ENCODE measurements around the gene ARHGAP22. TPM values are rescaled to one million over a fixed set of nuclear protein-coding genes. Genes with fewer than 3 reads are reported as not detected.

Gene ARHGAP22
- total RNA-seq, 1 experiment from 2014 or later = 0.53 TPM

GRCh38 chr10:48468866-48469511 is 135.9 kb downstream of the ARHGAP22 start:
- H3K9me3 ChIP-seq (replicated peaks) = no peaks in the 10 kb centered on the region
- DNase-seq (ENCODE audit: low read depth in 1 of 2, low spot score in 2 of 2) = peak in 1 of 2 experiments; percentile 28
- no peak overlapping the region for H3K27ac ChIP-seq
- H3K4me3 ChIP-seq = no peak overlapping the region
- no peaks in the 10 kb centered on the region for H3K36me3 ChIP-seq
- H3K27me3 ChIP-seq (replicated peaks) = no peaks in the 10 kb centered on the region
- H3K4me1 ChIP-seq (replicated peaks) = no peaks in the 10 kb centered on the region

GRCh38 chr10:48468130-48468790 is 136.6 kb downstream of the ARHGAP22 start:
- no peaks in the 10 kb centered on the region for H3K4me1 ChIP-seq (replicated peaks)
- no peak overlapping the region for H3K27ac ChIP-seq
- no peak overlapping the region for H3K4me3 ChIP-seq
- peak in 1 of 2 experiments; percentile 23 for DNase-seq (ENCODE audit: low read depth in 1 of 2, low spot score in 2 of 2)
- H3K27me3 ChIP-seq (replicated peaks) = no peaks in the 10 kb centered on the region
- no peaks in the 10 kb centered on the region for H3K9me3 ChIP-seq (replicated peaks)
- no peaks in the 10 kb centered on the region for H3K36me3 ChIP-seq

DNA sequence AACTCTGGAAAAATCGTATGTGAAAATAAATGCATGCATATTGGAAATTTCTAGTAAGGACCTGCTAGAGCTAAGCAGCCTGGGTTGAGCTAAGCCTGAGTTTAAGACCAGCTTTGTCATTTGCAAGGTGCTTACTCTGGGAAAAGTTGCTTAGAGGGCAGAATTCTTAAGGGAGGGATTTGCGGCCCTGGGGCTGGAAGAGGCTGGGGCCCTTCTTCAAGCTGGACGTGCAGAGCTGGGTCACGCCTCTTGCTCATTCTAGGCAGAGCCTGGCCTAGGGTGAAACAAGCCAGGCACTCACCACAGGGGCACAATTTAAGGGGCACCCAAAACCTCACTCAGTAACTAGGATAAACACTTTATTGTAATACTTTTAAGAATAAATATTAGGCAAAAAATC is 137.2 kb downstream of the ARHGAP22 start:
- H3K36me3 ChIP-seq = no peaks in the 10 kb centered on the region
- no peaks in the 10 kb centered on the region for H3K4me1 ChIP-seq (replicated peaks)
- peak in 1 of 2 experiments; percentile 30 for DNase-seq (ENCODE audit: low read depth in 1 of 2, low spot score in 2 of 2)
- H3K9me3 ChIP-seq (replicated peaks) = no peaks in the 10 kb centered on the region
- H3K27ac ChIP-seq = no peak overlapping the region
- H3K4me3 ChIP-seq = no peak overlapping the region
- no peaks in the 10 kb centered on the region for H3K27me3 ChIP-seq (replicated peaks)

DNA sequence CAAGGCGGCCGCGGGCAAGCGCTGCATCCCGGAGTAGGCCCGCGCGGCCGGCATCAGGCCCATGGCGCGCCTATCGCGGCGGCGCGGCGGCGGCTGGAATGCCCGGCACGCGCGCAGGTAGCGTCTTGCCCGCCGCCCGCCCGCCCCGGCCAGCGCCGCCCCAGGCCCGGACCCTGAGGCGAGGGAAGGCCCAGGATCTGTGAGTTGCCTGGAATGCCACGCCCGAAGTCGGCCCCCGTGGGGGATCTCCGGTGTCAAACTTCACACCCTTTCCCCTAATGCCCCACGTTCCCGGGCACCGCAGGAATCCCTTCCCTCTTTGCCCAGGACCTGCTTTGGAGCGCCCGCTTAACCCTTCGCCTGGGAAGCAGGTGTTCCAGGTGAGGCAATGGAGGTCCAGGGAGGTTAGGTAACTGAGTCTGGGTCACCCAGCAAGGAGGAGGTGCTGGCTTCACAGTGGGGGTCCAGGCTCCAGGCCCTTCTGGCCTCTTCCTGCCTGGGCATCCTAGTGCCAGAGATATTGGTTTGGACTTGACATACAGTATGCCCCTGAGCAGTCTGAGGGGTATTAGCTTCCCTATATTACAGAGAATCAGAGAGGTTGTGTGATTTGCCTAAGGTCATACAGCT is 138.1 kb downstream of the ARHGAP22 start:
- Histone ChIP-seq H3K9me3 (replicated peaks) (no peaks in the 10 kb centered on the region), H3K4me1 (replicated peaks) (no peaks in the 10 kb centered on the region)
- DNase-seq (ENCODE audit: low read depth in 1 of 2, low spot score in 2 of 2) = peak in 1 of 2 experiments; percentile 43

DNA sequence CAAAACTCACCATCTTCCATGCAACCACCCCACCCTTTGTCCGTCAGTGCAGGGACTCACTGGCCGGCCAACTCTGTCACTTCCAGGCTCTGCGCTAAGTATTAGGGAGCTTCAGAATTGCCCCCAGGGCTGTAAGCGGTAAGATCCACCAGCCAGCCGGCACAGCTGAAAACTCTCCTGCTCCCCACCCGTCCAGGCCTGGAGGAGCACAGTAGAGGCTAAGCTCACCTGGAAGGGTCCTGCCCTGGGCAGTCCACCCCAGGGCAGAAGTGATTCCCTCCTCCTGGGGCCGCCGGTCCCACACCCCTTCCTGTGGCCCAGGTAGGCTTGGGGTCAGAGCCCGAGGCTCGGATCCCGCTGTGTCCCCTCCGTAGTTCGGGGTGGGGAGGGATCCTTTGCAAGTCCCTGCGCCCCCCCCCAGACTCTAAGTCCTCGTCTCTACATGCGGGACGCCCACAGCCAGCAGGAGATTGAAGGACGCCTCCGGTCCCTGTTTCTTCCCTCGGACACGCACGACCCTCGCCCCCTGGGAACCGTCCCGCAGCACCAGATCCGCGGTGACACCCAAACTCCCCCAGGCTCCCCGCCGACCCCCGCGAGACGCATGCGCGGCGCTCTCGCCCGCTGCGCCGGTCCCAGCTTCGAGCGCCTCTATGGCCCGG is 138.9 kb downstream of the ARHGAP22 start:
- no peaks in the 10 kb centered on the region for H3K27me3 ChIP-seq (replicated peaks)
- DNase-seq (ENCODE audit: low read depth in 1 of 2, low spot score in 2 of 2) = peak in 1 of 2 experiments; percentile 39
- H3K9me3 ChIP-seq (replicated peaks) = no peaks in the 10 kb centered on the region
- H3K27ac ChIP-seq = no peak overlapping the region
- H3K36me3 ChIP-seq = no peaks in the 10 kb centered on the region
- no peaks in the 10 kb centered on the region for H3K4me1 ChIP-seq (replicated peaks)
- no peak overlapping the region for H3K4me3 ChIP-seq

More for the DNA sequence above, 138.1 kb downstream of the ARHGAP22 start:
- Histone ChIP-seq H3K36me3 (no peaks in the 10 kb centered on the region), H3K27ac (no peak overlapping the region), H3K27me3 (replicated peaks) (no peaks in the 10 kb centered on the region), H3K4me3 (no peak overlapping the region)

DNA sequence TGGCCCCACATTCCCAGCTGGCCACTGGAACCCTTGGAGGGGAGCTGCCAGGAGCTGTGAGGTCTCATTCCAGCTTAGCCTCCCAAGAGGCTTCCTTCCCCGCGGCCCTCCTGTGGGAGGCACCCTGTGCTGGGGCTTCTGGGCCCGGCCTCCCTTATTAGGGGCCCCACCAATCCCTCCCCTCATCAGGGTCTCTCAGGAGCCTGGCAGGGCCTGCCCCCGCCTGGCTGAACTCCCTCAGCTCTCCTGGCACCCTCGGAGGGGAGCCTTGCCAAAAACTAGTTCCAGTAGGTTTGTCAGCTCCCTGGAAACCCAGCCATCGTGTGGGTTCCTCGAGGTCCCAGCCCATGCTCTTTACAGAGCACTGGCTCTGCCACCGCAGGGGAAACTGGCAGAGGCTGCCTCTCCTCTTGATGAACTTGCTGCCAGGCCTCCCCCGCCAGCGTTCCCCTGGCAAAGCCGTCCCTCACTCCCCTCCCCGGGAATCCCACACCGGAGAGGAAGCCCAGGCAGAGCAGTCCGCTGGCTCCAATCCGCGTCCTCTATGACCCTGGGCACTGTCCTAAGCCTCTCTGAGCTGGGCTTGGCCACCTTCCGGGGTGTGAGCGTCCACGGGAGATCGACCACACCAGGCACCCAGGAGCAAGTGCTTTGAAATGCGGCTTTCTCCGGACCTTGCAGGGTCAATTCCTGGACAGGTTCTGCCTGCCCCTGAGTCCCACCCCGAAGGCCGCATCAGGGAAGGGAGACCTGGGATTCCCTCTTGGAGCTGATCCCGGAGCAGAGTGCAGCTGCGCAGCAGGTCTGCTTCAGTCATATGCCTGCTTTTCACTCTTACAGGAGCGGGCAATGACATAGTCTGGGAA is 139.8 kb downstream of the ARHGAP22 start:
- H3K4me1 ChIP-seq (replicated peaks) = no peaks in the 10 kb centered on the region

GRCh38 chr10:48464121-48464870 is 140.6 kb downstream of the ARHGAP22 start:
- DNase-seq (ENCODE audit: low read depth in 1 of 2, low spot score in 2 of 2) = peak in 1 of 2 experiments; percentile 32
- Histone ChIP-seq H3K27ac (no peak overlapping the region), H3K4me1 (replicated peaks) (no peaks in the 10 kb centered on the region), H3K36me3 (no peaks in the 10 kb centered on the region), H3K4me3 (no peak overlapping the region), H3K9me3 (replicated peaks) (no peaks in the 10 kb centered on the region), H3K27me3 (replicated peaks) (no peaks in the 10 kb centered on the region)

More for the DNA sequence above, 139.8 kb downstream of the ARHGAP22 start:
- no peak overlapping the region for H3K4me3 ChIP-seq
- H3K9me3 ChIP-seq (replicated peaks) = no peaks in the 10 kb centered on the region
- DNase-seq (ENCODE audit: low read depth in 1 of 2, low spot score in 2 of 2) = peak in 1 of 2 experiments; percentile 33
- no peak overlapping the region for H3K27ac ChIP-seq
- no peaks in the 10 kb centered on the region for H3K27me3 ChIP-seq (replicated peaks)
- H3K36me3 ChIP-seq = no peaks in the 10 kb centered on the region

DNA sequence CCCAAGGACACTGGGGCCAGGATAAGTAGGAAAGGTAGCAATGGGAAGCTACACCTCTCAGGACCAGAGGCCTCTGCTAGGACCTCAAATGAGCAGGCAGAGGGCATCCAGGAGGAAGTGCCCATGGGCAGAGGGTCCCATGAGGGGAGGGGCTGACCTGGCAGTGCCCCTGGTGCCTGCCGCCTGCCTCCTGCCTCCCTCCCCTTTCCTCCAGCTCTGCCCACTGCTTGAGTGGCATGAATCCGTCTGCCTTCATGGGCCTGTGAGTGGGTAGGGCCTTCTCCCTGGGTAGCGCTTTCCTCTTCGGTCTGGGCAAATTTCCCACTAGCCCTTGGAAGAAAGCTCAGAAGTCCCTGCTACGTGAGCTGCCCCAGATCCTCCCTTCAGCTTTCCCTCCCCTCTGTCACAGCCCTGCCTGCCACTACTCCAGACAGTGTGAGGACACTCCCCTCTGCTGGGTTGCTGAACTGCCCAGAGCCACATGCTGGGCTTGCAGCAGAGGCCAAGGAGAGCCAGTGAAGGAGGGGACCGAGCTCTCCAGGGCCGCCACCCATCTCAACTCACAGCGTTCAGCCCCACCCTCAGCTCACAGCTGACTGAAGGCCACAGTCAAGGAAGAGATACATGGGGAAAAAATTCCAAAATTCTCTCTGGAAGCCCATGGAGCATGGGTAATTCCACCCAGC is 141.4 kb downstream of the ARHGAP22 start:
- H3K27me3 ChIP-seq (replicated peaks) = no peaks in the 10 kb centered on the region
- H3K9me3 ChIP-seq (replicated peaks) = no peaks in the 10 kb centered on the region
- H3K4me3 ChIP-seq = no peak overlapping the region
- no peaks in the 10 kb centered on the region for H3K4me1 ChIP-seq (replicated peaks)
- peak in 1 of 2 experiments; percentile 31 for DNase-seq (ENCODE audit: low read depth in 1 of 2, low spot score in 2 of 2)
- H3K36me3 ChIP-seq = no peaks in the 10 kb centered on the region
- no peak overlapping the region for H3K27ac ChIP-seq

DNA sequence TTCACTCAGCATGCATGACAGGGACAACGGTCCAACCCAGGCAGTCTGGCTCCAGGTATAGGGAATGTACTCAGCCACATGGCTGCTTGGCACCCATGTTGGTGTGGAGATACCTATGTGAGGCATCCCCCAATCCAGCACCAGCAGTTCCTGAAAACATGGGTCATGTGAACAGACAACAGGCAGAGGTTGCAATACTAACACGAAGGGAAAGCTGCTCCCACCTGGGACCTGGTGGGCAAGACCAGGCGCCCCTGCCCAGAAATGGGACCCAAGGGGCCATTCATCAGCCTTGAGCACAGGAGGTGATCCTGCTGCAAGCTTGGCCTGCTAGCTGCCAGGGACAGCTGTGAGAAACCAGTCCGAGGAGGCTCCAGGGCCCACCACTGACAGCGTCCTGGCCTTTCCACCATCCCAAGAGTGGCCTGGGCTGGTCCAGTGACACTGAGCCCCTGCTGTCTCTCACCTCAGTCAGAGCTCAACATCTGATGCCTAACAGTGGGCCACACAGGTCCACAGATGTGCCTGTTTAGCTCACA is 142.3 kb downstream of the ARHGAP22 start:
- peak in 1 of 2 experiments; percentile 28 for DNase-seq (ENCODE audit: low read depth in 1 of 2, low spot score in 2 of 2)
- Histone ChIP-seq H3K27me3 (replicated peaks) (no peaks in the 10 kb centered on the region), H3K9me3 (replicated peaks) (no peaks in the 10 kb centered on the region)

GRCh38 chr10:48461623-48462481 is 143.0 kb downstream of the ARHGAP22 start:
- Histone ChIP-seq H3K9me3 (replicated peaks) (no peaks in the 10 kb centered on the region), H3K4me3 (no peak overlapping the region), H3K27me3 (replicated peaks) (no peaks in the 10 kb centered on the region), H3K4me1 (replicated peaks) (no peaks in the 10 kb centered on the region), H3K36me3 (no peaks in the 10 kb centered on the region), H3K27ac (no peak overlapping the region)
- DNase-seq (ENCODE audit: low read depth in 1 of 2, low spot score in 2 of 2) = peak in 1 of 2 experiments; percentile 25

More for the DNA sequence above, 142.3 kb downstream of the ARHGAP22 start:
- no peaks in the 10 kb centered on the region for H3K36me3 ChIP-seq
- no peaks in the 10 kb centered on the region for H3K4me1 ChIP-seq (replicated peaks)
- no peak overlapping the region for H3K27ac ChIP-seq
- H3K4me3 ChIP-seq = no peak overlapping the region

DNA sequence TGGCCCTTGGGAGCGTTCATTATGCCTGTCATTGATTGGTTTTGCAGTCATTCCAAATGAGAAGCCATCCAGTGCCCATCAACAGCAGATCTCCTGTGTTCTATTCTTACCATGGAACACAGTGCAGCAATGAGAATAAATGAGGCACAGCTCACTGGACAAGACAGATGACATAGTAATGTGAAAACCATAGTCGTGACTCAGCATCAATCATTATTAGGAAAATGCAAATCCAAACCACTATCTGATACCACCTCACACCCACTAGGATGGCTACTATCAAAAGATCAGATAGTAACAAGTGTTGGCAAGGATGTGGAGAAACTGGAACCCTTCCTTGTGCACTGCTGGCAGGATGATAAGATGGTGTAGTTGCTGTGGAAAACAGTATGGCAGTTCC is 144.7 kb downstream of the ARHGAP22 start:
- no peaks in the 10 kb centered on the region for H3K4me1 ChIP-seq (replicated peaks)
- H3K4me3 ChIP-seq = no peak overlapping the region
- no peaks in the 10 kb centered on the region for H3K27me3 ChIP-seq (replicated peaks)
- H3K9me3 ChIP-seq (replicated peaks) = no peaks in the 10 kb centered on the region
- no peak for DNase-seq (ENCODE audit: low read depth in 1 of 2, low spot score in 2 of 2)
- no peaks in the 10 kb centered on the region for H3K36me3 ChIP-seq
- no peak overlapping the region for H3K27ac ChIP-seq

All from SJSA1 (cell line).